RPMI7951 (cell line): ENCODE measurements around the gene ROBO1. TPM values are rescaled to one million over a fixed set of nuclear protein-coding genes. Genes with fewer than 3 reads are reported as not detected.
"Not testable (repeated sequence)": the region's sequence is repeated elsewhere in the genome, so short reads cannot be mapped to it uniquely, and the experiment has no call there.

Source experiments
- DNase-seq: peaks from one replicate; pipeline ENCODE4 v3.0.0-alpha.2; 2012; ENCODE audit warnings: low read depth
- total RNA-seq: library from RNA; depleted of rRNA; stranded (reverse); fragments of >200 nt; shearing (Covaris generic); gene quantifications from 2 replicates; pipeline ENCODE4 v1.2.3, GENCODE V29; 2014

ROBO1 gene
- total RNA-seq, 1 experiment from 2014 or later: 40.0 TPM

DNA sequence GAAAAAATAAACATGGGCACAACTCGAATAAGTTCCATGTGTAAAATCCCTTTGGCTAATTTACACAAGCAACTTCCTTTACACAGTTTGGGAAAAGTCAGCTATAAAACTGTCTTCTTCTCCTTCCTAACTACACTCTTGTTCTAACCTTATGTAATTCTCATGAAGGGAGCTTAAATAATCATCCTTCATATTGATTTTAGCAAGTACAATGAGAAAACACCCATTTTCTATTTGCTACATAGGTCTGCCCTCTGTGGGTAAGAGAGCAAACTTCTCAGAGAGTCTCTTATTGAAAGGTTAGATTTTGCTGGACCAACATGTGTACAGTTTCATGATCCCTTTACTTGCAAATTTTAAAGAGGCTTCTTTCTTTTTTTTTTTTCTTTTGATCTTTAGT, 398.5 kb downstream of the ROBO1 start:
- DNase-seq: no peak

GRCh38 chr3:79368403-79368802, 399.4 kb downstream of the ROBO1 start:
- DNase-seq: peak; percentile 51

DNA sequence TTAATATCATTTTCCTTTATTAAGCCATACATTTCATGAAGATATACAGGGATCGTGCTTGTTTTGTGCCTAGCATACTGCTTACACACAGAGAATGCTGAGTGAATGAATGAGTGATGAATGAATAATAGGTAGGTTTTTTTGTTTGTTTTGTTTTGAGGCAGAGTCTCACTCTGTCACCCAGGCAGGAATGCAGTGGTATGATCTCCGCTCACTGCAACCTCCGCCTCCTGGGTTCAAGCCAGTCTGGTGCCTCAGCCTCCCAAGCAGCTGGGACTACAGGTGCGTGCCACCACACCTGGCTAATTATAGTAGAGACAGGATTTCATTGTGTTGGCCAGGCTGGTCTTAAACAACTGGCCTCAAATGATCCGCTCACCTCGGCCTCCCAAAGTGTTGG, 400.0 kb downstream of the ROBO1 start:
- DNase-seq: no peak

- peak; percentile 59 for DNase-seq
These were observed 400.7 kb downstream of the ROBO1 start for GRCh38 chr3:79367066-79367465.

- no peak for DNase-seq
These were observed 401.4 kb downstream of the ROBO1 start for GRCh38 chr3:79366414-79366813.

GRCh38 chr3:79364784-79365183, 403.0 kb downstream of the ROBO1 start:
- DNase-seq: no peak

GRCh38 chr3:79362571-79363270, 405.1 kb downstream of the ROBO1 start:
- DNase-seq: no peak

DNA sequence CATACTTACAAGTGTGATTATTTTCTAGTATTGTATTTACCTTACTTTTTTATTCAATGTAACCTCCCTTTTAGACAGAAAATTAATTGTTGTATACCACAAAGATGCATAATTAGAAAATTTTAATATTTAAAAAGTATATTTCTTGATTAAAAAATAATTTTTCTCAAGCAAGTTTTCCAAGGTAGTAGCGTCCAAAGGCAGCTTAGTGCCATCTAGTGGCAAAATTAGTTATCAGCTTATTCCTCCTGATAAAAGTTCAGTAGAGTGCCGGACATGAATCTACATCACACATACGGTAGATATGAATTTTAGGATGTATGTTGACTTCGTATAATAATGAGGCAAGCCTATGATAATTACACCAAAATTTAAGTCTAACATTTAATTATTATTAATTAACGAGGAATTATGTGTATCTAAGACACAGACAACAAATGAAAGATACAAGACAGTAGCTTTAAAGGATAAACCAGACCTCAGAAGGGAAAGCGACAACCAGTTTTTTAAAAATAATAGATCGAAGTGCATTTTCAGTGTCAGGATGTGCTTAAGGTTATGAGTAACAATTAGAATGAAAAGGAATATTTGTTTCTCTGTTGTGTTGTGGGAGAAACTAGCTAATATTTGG, 405.9 kb downstream of the ROBO1 start:
- DNase-seq: peak; percentile 47

GRCh38 chr3:79358327-79358726, 409.5 kb downstream of the ROBO1 start:
- no peak for DNase-seq

DNA sequence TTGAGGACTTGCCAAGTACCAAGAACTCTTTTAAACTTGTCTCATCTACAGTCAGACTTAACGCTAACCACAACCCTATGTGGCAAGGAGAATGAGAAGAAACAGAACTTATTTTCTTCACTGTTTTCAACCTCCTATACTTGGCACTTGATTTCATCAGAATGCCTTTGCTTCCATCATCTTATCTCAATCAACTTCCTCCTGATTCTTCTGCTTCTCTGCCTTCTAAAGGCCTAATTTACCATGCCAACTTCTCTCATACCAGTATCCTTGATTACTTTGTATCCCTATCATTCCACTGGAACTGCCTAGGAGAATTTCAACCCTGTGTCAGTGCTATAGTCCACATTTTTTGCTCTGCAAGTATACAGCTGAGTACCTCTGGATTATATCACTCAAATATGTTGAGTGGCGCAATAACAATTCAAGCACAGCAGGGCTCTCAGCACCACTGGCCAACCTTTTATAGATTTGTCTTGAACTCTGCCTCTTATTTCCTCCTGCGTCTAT, 413.6 kb downstream of the ROBO1 start:
- DNase-seq: no peak

- DNase-seq: no peak
These were observed 416.1 kb downstream of the ROBO1 start for GRCh38 chr3:79351699-79352098.

DNA sequence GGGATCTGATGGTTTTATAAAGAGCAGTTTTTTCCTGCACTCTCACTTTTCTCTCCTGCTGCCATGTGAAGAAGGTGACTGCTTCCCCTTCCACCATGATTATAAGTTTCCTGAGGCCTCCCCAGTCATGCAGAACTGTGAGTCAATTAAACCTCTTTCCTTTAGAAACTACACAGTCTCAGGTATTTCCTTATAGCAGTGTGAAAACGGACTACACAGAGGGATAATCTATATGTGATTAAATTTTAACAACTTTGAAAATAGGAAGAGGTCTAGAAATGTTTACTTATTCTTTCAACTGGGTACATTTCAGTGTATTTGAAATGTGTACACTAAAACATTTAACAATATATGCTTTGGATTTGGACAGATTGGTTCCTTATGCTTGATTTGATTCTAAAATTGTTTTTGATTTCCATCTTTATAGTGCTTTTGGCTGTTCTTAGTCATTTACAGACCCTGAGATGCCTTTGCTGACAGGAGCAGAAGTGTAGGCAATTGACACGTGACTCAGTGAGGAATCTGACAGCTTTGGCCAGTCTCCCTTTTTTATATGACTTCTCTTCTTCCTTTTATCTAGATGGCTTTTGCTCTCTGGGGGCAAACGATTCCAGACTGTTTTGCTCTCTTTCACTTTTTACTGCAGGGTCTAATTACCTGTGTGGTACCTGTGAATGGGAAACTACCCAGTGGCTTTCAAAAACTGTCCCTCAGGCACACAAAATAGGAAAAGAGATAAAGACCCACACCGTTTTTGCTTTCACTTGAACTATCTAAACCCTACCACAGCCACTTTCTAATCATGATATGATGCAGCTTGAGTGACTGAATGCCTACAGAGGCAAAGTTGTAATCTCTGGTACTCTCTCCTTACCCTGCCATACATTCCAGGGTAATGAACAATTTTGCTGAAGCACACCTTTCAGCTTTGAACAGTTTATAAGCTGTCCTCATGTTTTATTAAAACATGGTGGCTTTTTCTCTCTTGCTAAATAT, 422.6 kb downstream of the ROBO1 start:
- no peak for DNase-seq

GRCh38 chr3:79341961-79342360, 425.8 kb downstream of the ROBO1 start:
- DNase-seq: no peak

DNA sequence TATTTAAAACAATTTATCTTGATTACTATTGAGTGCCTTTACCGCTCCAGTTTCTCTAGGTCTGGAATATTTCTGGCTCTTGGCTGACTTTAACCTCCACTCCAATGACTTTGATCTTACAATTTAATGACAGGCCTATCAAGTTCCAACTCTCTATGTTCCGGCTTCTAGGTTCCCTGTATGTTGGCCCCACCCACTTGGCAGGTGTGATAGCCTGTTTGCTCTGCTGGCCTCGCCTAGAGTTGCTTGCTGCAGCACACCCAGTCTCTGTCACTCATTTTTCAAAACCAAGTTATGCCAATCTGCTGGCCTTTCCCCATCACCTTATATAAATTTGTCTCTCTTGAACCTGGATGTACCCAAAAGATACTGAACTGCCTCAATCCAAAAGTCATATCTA, 428.0 kb downstream of the ROBO1 start:
- no peak for DNase-seq

- no peak for DNase-seq
These were observed 430.0 kb downstream of the ROBO1 start for GRCh38 chr3:79337798-79338197.

- peak; percentile 1 for DNase-seq
These were observed 438.6 kb downstream of the ROBO1 start for GRCh38 chr3:79329154-79329553.

GRCh38 chr3:79326642-79327041, 441.2 kb downstream of the ROBO1 start:
- DNase-seq: no peak

DNA sequence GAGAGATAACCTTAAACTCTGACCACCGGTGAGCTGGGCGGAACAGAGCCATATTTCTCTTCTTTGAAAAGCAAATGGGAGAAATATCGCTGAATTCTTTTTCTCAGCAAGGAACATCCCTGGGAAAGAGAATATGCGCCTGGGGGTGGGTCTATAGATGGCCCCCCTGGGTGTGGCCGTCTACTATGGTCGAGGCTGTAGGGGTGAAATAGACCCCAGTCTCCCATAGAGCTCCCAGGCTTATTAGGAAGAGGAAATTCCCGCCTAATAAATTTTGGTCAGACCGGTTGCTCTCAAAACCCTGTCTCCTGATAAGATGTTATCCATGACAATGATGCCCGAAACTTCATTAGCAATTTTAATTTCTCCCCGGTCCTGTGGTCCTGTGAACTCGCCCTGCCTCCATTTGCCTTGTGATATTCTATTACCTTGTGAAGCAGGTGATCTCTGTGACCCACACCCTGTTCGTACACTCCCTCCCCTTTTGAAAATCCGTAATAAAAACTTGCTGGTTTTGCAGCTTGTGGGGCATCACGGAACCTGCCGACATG, 441.9 kb downstream of the ROBO1 start:
- not testable (repeated sequence) for DNase-seq

DNA sequence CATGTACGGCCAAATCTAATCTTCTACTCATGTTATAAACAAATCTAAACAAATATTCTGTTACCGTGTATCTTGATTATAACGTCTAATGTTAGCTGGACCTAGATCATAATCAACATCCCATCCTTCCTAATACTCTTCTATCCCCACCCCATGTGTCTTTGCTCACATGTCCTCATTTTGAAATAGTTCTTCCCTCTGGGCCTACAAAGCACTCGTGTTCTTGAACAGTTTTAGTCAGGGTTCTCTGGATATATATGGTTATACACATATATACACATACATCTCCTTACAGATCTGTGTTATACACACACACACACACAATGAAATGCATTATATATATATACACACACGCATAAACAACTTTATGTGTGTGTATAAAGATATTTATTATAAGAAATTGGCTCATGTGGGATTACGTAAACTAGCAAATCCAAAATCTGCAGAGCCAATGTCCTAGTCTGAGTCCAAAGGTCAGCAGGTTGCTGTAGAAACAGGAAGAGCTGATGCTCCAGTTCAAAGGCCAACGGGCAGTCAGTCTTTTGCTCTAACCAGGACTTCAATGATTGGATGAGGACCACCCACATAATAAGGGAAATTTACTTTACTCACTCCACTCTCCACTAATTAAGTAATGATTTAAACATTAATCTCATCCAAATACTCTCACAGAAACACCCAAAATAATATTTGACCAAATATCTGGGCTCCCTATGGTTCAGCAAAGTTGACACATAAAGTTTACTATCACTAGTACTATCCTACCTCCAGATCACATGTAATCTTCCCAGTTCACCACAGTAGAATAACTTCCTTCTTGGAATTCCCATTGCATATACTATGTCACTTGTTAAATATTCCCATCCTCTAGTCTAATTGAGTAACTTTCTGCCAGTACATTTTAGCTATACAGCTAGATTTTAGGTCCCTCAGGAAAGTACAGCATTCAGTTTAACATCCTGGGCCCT, 450.0 kb downstream of the ROBO1 start:
- no peak for DNase-seq

DNA sequence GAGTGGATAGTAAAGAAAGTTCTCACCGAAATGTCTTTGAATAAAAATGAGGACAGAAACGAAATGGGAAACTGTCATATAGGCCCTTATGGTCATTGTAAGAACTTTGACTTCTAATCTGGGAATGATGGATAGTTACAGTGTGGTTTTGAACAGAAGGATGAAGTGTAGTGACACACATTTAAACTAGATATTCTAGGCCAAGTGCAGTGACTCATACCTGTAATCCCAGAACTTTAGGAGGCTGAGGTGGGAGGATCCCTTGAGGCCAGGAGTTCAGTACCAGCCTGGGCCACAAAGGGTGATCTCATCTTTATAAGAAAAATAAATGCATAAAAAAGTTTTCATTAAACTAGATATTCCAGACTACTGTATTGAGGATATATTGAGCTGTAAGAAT, 452.8 kb downstream of the ROBO1 start:
- DNase-seq: no peak

DNA sequence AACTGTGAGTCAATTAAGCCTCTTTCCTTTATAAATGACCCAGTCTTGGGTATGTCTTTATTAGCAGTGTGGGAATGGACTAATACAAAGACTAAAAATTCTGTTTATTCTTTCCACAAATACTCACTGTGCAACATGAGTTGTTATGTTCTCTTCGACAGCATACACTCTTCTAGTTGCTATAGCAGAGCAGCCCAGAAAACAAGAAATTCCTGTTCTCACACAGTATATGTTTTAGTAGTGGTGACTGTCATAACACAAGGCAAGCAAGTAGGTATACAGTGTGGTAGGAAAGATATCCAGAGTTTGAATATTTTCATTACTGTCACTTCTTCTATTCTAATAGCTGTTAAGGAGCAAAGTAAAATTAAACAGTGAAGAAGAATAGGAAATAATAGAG, 453.3 kb downstream of the ROBO1 start:
- DNase-seq: no peak
